ENCODE results near the gene CPNE5. TPM values are rescaled to one million over a fixed set of nuclear protein-coding genes. Genes with fewer than 3 reads are reported as not detected.

The CPNE5 gene
- total and polyA plus RNA-seq, 12 donors: 0.26 to 3.5 (median 1.1) TPM; not detected in 1

- H3K27me3 ChIP-seq: no peaks in the 10 kb centered on the region
- intact Hi-C loops (cut with DNase I): loop anchor here in 1 of 2 donors (5.0 kb wide), 1 partner anchor 81 kb away; no protein-coding TSS in a partner anchor
- TF ChIP-seq POLR2A (IDR thresholded peaks at IDR 0.05): no peak
- WGBS, 4 donors: 92 to 96% (median 95%) methylated on average over 6 of the region's 6 CpGs
- H3K27ac ChIP-seq: no peak overlapping the region
- H3K9me3 ChIP-seq (replicated peaks in 1 of 3): no peaks in the 10 kb centered on the region
- H3K4me1 ChIP-seq (replicated peaks in 1 of 2): peaks cover 0 to 18% of the 10 kb centered on the region in 2 donors
- no peak for DNase-seq
- no peak overlapping the region for H3K4me3 ChIP-seq
- H3K36me3 ChIP-seq (replicated peaks in 1 of 2): no peaks in the 10 kb centered on the region
Observed at GRCh38 chr6:36847991-36848390, 8.7 kb upstream of the CPNE5 start.

GRCh38 chr6:36847152-36847551 is 7.9 kb upstream of the CPNE5 start:
- no peak overlapping the region for H3K27ac ChIP-seq
- no peaks in the 10 kb centered on the region for H3K36me3 ChIP-seq (replicated peaks in 1 of 2)
- H3K9me3 ChIP-seq (replicated peaks in 1 of 3): no peaks in the 10 kb centered on the region
- TF ChIP-seq POLR2A (IDR thresholded peaks at IDR 0.05): no peak
- no peak for TF ChIP-seq CTCF (IDR thresholded peaks at IDR 0.05)
- H3K27me3 ChIP-seq: no peaks in the 10 kb centered on the region
- no peak for DNase-seq
- no peak overlapping the region for H3K4me3 ChIP-seq
- H3K4me1 ChIP-seq (replicated peaks in 1 of 2): peaks cover 0 to 18% of the 10 kb centered on the region in 2 donors
- intact Hi-C loops (cut with DNase I): loop anchor here in 1 of 2 donors (5.0 kb wide), 1 partner anchor 80 kb away; no protein-coding TSS in a partner anchor
- whole genome bisulfite sequencing, 4 donors: 93 to 99% (median 95%) methylated on average over 4 of the region's 4 CpGs

DNA sequence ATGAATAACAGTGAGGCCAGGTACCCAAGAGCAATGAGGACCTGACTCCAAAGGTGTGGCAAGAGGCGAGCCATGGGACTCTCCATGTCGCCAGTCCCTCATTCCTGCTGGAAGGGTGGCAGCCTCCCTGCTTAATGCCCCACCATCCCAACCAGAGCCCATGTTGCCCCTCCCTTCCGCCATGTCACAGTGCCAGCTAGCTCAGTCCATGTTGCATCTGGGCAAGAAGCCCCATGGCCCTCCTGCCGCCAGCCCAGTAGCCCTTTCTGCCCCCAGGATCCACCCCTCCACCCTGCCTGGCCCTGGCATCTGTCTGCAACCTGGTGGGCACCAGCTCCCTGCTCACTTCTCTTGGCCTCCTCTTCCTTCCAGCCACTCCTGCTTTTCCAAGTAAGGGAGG is 6.0 kb upstream of the CPNE5 start:
- intact Hi-C loops (cut with DNase I): loop anchor here in 1 of 2 donors (5.0 kb wide), 1 partner anchor 78 kb away; no protein-coding TSS in a partner anchor

DNA sequence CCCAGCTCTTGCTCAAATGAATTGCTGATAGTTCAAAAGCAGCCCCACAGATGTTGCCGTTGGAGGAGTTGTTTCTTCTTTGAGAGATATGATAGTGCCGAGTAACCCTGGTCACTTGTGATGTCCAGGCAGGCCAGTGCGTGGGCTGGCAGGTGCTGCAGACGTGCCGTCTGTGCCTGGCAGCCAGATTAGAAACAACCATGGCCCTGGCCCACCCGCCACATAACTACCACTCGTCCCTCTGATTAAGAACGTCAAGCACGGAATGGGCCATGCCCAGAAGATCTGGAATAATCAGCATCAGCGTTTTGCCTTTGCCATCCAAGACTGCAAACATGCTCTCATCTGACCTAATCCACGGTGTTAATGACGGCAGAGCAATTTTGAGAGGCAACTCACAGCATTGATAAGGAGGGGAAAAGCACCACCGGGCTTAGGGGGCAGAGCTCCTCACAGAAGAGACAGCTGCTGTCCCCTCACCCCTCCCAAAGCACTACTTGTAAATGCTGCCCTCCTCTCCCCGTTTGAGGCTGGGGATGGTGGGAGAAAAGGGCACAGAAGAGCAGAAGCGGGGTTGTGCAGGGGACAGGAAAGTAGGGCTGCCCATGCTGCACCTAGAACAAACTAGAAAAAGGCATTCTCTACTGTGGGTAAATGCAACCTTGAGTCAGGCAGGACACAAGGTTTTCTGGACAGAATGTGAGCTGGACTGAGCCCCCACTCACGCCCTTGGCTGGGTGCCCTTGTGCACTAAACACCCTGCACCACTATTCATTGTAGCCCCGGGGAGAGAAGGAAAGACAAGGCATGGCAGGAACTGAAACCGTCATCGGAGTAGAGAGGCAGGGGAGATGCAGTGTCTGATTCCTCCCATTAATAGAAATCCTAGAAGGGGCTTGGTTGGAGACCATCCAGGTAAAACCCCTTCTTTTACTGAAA is 5.3 kb upstream of the CPNE5 start:
- WGBS, 4 donors: 76 to 81% (median 80%) methylated on average over 19 of the region's 19 CpGs
- H3K9me3 ChIP-seq (replicated peaks in 1 of 3): no peaks in the 10 kb centered on the region
- intact Hi-C loops (cut with DNase I): loop anchor here in 1 of 2 donors (5.0 kb wide), 1 partner anchor 77 kb away; no protein-coding TSS in a partner anchor
- no peak for TF ChIP-seq POLR2A (IDR thresholded peaks at IDR 0.05)
- TF ChIP-seq CTCF (IDR thresholded peaks at IDR 0.05): no peak
- peaks cover 11 to 23% of the 10 kb centered on the region in 2 donors for H3K4me1 ChIP-seq (replicated peaks in 1 of 2)
- no peak overlapping the region for H3K4me3 ChIP-seq
- H3K36me3 ChIP-seq (replicated peaks in 1 of 2): no peaks in the 10 kb centered on the region
- H3K27me3 ChIP-seq: no peaks in the 10 kb centered on the region
- no peak overlapping the region for H3K27ac ChIP-seq
- DNase-seq: no peak

More for the DNA sequence above, 6.0 kb upstream of the CPNE5 start:
- no peaks in the 10 kb centered on the region for H3K27me3 ChIP-seq
- no peaks in the 10 kb centered on the region for H3K36me3 ChIP-seq (replicated peaks in 1 of 2)
- no peak for TF ChIP-seq POLR2A (IDR thresholded peaks at IDR 0.05)
- no peak for TF ChIP-seq CTCF (IDR thresholded peaks at IDR 0.05)
- no peak overlapping the region for H3K27ac ChIP-seq
- no peak overlapping the region for H3K4me3 ChIP-seq
- no peaks in the 10 kb centered on the region for H3K9me3 ChIP-seq (replicated peaks in 1 of 3)
- DNase-seq: no peak
- peaks cover 6 to 26% of the 10 kb centered on the region in 2 donors for H3K4me1 ChIP-seq (replicated peaks in 1 of 2)
- WGBS, 4 donors: 73 to 99% (median 79%) methylated on average over 3 to 4 of the region's 4 CpGs

All from adrenal gland (tissue), 12 donors.